GM19035 (cell line): ENCODE measurements around the gene SERPINF2.
"Not testable (repeated sequence)": the region's sequence is repeated elsewhere in the genome, so short reads cannot be mapped to it uniquely, and the experiment has no call there.

Source experiments
- ATAC-seq: cut with Tn5 transposase; IDR thresholded peaks from one replicate; pipeline ENCODE4 v1.9.1; 2021; ENCODE audit not compliant: unreplicated experiment

SERPINF2 gene

DNA sequence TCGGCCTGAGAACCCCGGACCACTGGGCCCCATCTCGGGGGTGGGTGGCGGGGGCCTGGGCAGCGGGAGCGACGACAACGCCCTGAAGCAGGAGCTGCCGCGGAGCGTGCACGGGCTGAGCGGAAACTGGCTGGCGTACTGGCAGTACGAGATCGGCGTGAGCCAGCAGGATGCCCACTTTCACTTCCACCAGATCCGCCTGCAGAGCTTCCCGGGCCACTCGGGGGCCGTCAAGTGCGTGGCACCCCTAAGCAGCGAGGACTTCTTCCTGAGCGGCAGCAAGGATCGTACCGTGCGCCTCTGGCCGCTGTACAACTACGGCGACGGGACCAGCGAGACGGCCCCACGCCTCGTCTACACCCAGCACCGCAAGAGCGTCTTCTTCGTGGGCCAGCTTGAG lies 8.9 kb upstream of the SERPINF2 start:
- no peak for ATAC-seq

DNA sequence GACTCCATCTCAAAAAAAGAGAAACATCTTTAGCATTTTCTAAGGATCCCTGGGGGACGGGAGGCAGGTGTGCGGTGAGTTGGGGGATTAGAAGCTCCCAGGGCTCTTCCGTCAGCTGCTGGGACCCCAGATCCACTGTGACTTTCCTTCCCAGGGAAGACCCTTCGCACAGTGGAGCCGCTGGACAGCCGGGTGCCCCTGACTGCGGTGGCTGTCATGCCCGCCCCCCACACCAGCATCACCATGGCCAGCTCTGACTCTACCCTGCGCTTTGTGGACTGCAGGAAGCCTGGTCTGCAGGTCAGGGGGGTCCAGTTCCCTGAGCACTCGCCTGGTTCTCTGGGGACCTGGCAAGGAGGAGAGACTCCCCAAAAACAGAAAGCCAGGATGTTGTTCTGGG lies 7.3 kb upstream of the SERPINF2 start:
- ATAC-seq, result no peak

DNA sequence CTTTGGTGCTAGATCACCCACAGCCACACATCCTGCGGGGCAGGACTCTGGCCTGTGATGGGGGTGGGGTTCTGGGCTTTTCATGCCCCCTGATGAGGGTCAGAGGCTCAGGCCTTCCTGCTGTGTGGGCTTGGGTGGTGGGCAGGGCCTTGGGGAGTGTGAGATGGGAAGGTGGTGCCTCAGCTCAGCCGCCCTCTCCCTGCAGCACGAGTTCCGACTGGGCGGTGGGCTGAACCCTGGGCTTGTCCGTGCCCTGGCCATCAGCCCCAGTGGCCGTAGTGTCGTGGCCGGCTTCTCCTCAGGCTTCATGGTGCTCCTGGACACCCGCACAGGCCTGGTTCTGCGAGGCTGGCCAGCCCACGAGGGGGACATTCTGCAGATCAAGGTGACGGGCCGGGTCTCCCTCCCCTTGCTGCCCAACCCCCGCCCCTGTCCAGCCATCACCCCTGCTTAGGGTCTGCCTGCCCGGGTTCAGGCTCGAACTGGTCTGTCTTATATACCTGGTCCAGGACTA lies 6.8 kb upstream of the SERPINF2 start:
- ATAC-seq, result no peak

- ATAC-seq, result no peak
Measured at GRCh38 chr17:1736348-1737281, 6.1 kb upstream of the SERPINF2 start.

DNA sequence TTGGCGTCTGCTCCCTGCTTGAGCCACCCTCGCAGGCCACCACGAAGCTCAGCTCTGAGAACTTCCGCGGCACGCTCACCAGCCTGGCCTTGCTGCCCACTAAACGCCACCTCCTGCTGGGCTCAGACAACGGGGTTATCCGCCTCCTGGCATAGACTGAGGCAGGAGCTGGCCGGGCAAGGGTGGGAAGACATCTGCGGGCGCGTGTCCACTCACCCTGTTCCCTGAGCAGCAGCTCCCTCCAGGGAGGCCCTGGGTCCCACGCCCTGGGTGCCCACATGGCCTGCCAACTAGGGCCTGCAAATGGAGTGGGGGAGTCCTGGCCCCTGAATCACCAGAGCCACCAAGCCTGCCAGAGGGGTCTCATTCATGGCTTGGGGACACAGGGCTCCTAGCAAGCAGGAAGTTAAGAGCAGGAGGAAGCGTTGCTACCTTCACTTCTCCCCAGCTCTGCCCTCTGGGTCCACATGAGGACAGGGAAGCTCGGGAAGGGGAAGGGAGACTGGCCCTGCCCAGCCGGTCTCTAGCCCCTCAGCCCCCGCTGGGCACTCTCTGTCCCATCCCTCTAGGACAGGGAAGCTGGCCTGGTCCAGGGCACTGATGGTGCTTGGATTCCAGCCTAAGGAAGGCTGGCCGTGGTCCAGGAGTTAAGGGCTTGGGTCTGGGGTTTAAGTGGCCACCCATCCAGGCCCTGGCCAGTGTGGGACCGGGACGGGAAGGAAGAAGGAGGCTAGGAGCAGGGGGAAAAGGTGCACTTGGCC lies 5.0 kb upstream of the SERPINF2 start:
- no peak for ATAC-seq

DNA sequence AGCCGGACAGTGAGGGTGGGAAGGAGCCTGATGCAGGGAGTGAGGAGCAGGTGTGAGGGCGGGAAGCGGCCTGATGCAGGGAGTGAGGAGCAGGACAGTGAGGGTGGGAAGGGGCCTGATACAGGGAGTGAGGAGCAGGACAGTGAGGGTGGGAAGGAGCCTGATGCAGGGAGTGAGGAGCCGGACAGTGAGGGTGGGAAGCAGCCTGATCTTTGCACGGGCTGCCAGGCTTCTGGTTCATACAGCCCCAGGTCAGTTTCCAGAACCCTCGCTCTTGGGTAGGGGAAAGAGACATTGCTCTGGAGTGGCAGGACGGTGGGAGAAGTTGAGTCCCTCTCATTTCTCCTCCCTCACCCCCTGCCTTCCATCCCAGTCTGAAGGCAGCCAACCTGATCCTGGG lies 772 bp upstream of the SERPINF2 start:
- ATAC-seq, result not testable (repeated sequence)

- no peak for ATAC-seq
Measured at GRCh38 chr17:1743088-1743439, 393 bp downstream of the SERPINF2 start.

DNA sequence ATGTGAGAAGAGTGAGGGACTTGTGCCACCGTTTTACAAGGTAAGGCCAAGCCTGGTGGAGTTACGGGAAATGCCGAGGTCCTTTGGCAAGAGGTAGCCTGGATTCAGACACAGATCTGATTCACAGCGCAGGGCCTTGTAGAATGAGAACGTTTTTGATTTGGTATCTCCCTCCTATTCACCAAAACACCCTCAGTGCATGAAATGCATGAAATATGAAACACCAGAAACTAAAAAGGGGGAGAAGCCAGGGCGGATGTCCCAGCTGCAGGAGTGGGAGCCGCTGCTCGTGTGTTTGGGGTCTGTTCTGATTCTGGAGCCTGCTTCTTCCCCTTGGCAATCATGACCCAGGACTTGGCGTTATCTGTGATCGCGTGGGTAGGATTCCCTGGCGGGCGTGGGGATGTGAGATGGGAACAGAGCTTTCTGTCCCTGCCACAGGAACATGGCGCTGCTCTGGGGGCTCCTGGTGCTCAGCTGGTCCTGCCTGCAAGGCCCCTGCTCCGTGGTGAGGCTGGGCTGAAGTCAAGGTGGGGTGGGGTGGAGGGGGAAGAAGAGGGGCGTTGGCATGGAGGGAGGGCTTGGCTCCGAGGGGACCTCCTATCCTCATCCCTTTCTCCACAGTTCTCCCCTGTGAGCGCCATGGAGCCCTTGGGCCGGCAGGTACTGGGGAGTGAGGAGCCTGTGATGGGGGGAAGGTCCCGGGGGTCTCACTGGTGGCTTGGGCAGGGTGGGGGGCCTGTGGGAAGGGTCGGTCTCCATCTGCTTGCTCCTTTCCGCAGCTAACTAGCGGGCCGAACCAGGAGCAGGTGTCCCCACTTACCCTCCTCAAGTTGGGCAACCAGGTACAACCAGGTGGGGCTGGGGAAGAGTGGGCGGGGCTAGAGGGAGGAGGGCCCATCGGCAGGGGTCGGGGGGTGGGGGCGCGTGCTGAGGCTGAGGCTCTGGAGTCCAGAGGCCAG lies 2.2 kb downstream of the SERPINF2 start:
- no peak for ATAC-seq

DNA sequence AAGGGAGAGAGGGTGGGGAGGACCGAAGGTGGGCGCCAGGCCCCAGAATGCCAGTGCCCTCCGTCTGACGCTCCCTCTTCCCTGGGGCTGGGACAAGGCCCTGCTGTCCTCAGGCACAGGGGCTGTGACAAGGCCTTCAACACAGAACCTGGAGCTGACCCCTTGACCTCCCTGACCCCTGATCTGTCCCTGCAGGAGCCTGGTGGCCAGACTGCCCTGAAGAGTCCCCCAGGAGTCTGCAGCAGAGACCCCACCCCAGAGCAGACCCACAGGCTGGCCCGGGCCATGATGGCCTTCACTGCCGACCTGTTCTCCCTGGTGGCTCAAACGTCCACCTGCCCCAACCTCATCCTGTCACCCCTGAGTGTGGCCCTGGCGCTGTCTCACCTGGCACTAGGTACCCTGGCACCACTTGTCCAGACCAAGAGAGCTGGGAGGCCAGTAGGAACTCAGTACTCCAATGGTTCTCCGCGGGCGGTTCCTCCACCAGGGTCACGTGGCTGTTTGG lies 2.9 kb downstream of the SERPINF2 start:
- ATAC-seq, result no peak

- ATAC-seq, result no peak
Measured at GRCh38 chr17:1746975-1747543, 4.4 kb downstream of the SERPINF2 start.

- no peak for ATAC-seq
Measured at GRCh38 chr17:1750628-1751027, 8.0 kb downstream of the SERPINF2 start.

- ATAC-seq, result no peak
Measured at GRCh38 chr17:1752425-1753262, 10.0 kb downstream of the SERPINF2 start.

- no peak for ATAC-seq
Measured at GRCh38 chr17:1753767-1754429, 11.2 kb downstream of the SERPINF2 start.

DNA sequence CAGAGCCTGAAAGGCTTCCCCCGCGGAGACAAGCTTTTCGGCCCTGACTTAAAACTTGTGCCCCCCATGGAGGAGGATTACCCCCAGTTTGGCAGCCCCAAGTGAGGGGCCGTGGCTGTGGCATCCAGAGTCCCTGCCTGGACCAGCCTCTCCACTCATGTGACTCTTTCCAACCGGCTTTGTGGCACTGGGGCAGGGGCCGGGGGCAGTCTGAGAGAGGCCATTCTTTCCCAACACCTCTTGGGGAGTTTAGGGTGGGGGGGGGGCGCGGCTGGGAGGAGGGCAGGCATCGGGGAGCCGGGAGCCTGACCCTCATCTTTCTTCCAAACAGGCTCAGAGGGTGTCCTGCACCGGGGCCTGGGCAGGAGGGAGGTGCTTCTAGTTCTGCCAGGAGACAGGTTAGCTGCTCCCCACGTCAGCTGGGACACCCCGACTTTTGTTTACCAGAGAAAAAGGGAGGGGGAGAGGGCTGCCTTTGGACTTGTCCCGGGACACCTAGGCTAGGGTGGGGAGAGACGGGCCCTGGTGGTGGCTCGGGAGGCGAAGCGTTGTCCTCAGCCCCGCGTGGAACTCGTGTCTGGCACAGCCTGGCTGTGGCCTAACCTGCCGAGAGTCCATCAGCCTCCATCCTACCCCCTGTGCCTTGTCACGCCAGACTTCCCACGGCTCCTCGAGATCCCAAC lies 11.9 kb downstream of the SERPINF2 start:
- no peak for ATAC-seq

DNA sequence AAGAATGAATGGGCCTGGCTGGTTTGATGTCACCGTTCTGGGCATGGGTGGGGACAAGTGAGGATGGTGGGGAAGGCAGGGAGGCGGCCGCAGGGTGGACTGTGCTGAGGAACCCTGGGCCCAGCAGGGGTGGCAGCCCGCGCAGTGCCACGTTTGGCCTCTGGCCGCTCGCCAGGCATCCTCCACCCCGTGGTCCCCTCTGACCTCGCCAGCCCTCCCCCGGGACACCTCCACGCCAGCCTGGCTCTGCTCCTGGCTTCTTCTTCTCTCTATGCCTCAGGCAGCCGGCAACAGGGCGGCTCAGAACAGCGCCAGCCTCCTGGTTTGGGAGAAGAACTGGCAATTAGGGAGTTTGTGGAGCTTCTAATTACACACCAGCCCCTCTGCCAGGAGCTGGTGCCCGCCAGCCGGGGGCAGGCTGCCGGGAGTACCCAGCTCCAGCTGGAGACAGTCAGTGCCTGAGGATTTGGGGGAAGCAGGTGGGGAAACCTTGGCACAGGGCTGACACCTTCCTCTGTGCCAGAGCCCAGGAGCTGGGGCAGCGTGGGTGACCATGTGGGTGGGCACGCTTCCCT lies 12.7 kb downstream of the SERPINF2 start:
- no peak for ATAC-seq

GRCh38 chr17:1755827-1756262 lies 13.2 kb downstream of the SERPINF2 start:
- no peak for ATAC-seq

DNA sequence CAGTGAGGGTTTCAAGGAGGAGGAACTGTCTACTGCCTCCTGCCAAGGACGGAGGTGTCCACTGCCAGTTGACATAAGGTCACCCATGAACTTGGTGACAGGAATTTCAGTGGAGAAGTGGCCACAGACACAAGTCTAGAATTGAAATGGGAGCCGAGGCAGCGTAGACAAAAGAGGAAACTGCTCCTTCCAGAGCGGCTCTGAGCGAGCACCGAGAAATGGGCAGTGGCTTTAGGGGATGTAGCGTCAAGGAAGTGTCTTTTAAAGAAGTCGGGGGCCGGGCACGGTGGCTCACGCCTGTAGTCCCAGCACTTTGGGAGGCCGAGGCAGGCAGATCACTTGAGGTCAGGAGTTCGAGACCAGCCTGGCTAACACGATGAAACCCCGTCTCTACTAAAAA lies 16.1 kb downstream of the SERPINF2 start:
- no peak for ATAC-seq

- ATAC-seq, result no peak
Measured at GRCh38 chr17:1759529-1759928, 16.9 kb downstream of the SERPINF2 start.
